DOHH2 (cell line): Measurements from ENCODE around the gene CEP95.
A peak's percentile ranks its signal among the peaks of the same experiment; 100 is the strongest.

Source experiments
- H3F3A ChIP-seq: fragments of 200-600 bp; sonication (generic), shearing (Covaris generic); 2 replicates; pipeline ENCODE4 v1.6.0; 2016; ENCODE audit warnings: antibody characterized with exemption, mild to moderate bottlenecking; ENCODE audit not compliant: control insufficient read depth, insufficient read depth
- H3K27ac ChIP-seq: fragments of 200-600 bp; sonication (generic); 2 replicates; pipeline ENCODE4 v1.5.1; 2014; ENCODE audit warnings: low read depth, mild to moderate bottlenecking, low read length, moderate library complexity
- H3K27me3 ChIP-seq: fragments of 200-600 bp; sonication (generic); 2 replicates; pipeline ENCODE4 v1.6.1; 2014; ENCODE audit warnings: mild to moderate bottlenecking, low read length, mixed read lengths; ENCODE audit not compliant: control insufficient read depth
- H3K36me3 ChIP-seq: fragments of 200-600 bp; sonication (generic); 2 replicates; pipeline ENCODE4 v1.6.1; 2014; ENCODE audit warnings: mild to moderate bottlenecking, low read length, moderate library complexity, mixed read lengths; ENCODE audit not compliant: control insufficient read depth
- H3K4me1 ChIP-seq: fragments of 200-600 bp; sonication (generic); 2 replicates; pipeline ENCODE4 v1.6.1; 2014; ENCODE audit warnings: mild to moderate bottlenecking, low read length, mixed read lengths; ENCODE audit not compliant: control insufficient read depth
- H3K4me2 ChIP-seq: fragments of 200-600 bp; sonication (generic); 2 replicates; pipeline ENCODE4 v1.6.0; 2014; ENCODE audit warnings: mild to moderate bottlenecking, low read length, moderate library complexity
- H3K4me3 ChIP-seq: fragments of 200-600 bp; sonication (generic); 2 replicates; pipeline ENCODE4 v1.5.1; 2014; ENCODE audit warnings: mild to moderate bottlenecking, low read length, mixed read lengths
- H3K79me2 ChIP-seq: fragments of 200-600 bp; sonication (generic); 2 replicates; pipeline ENCODE4 v1.6.1; 2014; ENCODE audit warnings: mild to moderate bottlenecking, low read length, mixed read lengths; ENCODE audit not compliant: control insufficient read depth
- H3K9me2 ChIP-seq: fragments of 200-600 bp; sonication (generic); replicated peaks from 2 replicates; pipeline ENCODE4 v1.6.1; 2014; ENCODE audit warnings: mild to moderate bottlenecking, low read length, mixed read lengths; ENCODE audit not compliant: control insufficient read depth
- H3K9me3 ChIP-seq: fragments of 200-600 bp; sonication (generic); 2 replicates; pipeline ENCODE4 v1.6.1; 2014; ENCODE audit warnings: antibody characterized with exemption, low read length, mixed read lengths; ENCODE audit not compliant: control insufficient read depth, insufficient read depth
- H4K20me1 ChIP-seq: fragments of 200-600 bp; sonication (generic); 2 replicates; pipeline ENCODE4 v1.6.0; 2014; ENCODE audit warnings: low read depth, mild to moderate bottlenecking, antibody characterized with exemption, low read length, moderate library complexity; ENCODE audit not compliant: control insufficient read depth, insufficient read depth
- CTCF ChIP-seq: fragments of 200-600 bp; sonication (generic); IDR thresholded peaks from one replicate; pipeline ENCODE4 v1.5.1; 2014; ENCODE audit warnings: antibody characterized with exemption, mild to moderate bottlenecking, low read depth, low read length; ENCODE audit not compliant: poor library complexity, severe bottlenecking
- EZH2phosphoT487 ChIP-seq: fragments of 200-600 bp; sonication (generic); IDR thresholded peaks from 2 replicates; pipeline ENCODE4 v1.6.1; 2017; ENCODE audit warnings: borderline replicate concordance, mild to moderate bottlenecking, antibody characterized with exemption, low read length, moderate library complexity, mixed read lengths

CEP95 gene

GRCh38 chr17:64499805-64500486, 6.8 kb upstream of the CEP95 start:
- TF ChIP-seq EZH2phosphoT487 (no peak), CTCF (no peak)
- Histone ChIP-seq H3K27me3 (no peaks in the 10 kb centered on the region), H3K4me2 (peak overlapping the region; percentile 64), H3K27ac (no peak overlapping the region), H3K9me3 (no peaks in the 10 kb centered on the region), H3K4me1 (peaks cover 78% of the 10 kb centered on the region), H3K9me2 (no peaks in the 10 kb centered on the region), H3F3A (peaks cover 79% of the 10 kb centered on the region), H3K79me2 (peaks cover 71% of the 10 kb centered on the region), H3K36me3 (peaks cover 81% of the 10 kb centered on the region), H3K4me3 (peak overlapping the region; percentile 4; the same call in 1 of the 2 replicates), H4K20me1 (peaks cover 42% of the 10 kb centered on the region)

GRCh38 chr17:64500487-64500859, 6.3 kb upstream of the CEP95 start:
- Histone ChIP-seq H3K9me2 (no peaks in the 10 kb centered on the region), H3F3A (peaks cover 82% of the 10 kb centered on the region), H3K4me3 (no peak overlapping the region), H3K79me2 (peaks cover 71% of the 10 kb centered on the region), H3K4me1 (peaks cover 78% of the 10 kb centered on the region), H4K20me1 (peaks cover 45% of the 10 kb centered on the region), H3K27ac (no peak overlapping the region), H3K9me3 (no peaks in the 10 kb centered on the region), H3K4me2 (peak overlapping the region; percentile 64), H3K27me3 (no peaks in the 10 kb centered on the region), H3K36me3 (peaks cover 86% of the 10 kb centered on the region)
- TF ChIP-seq CTCF (no peak), EZH2phosphoT487 (no peak)

- no peaks in the 10 kb centered on the region for H3K9me2 ChIP-seq
- no peak for TF ChIP-seq EZH2phosphoT487
- no peak for TF ChIP-seq CTCF
- peaks cover 47% of the 10 kb centered on the region for H4K20me1 ChIP-seq
- H3K4me1 ChIP-seq = peaks cover 78% of the 10 kb centered on the region
- peaks cover 89% of the 10 kb centered on the region for H3K36me3 ChIP-seq
- no peaks in the 10 kb centered on the region for H3K9me3 ChIP-seq
- H3K4me2 ChIP-seq = peak overlapping the region; percentile 64
- no peak overlapping the region for H3K27ac ChIP-seq
- H3K79me2 ChIP-seq = peaks cover 71% of the 10 kb centered on the region
- no peaks in the 10 kb centered on the region for H3K27me3 ChIP-seq
- no peak overlapping the region for H3K4me3 ChIP-seq
- H3F3A ChIP-seq = peaks cover 84% of the 10 kb centered on the region
Measured at GRCh38 chr17:64500862-64501765, 5.7 kb upstream of the CEP95 start.
